ENCODE data around the gene CLEC3A.
"Not testable (repeated sequence)": the region's sequence is repeated elsewhere in the genome, so short reads cannot be mapped to it uniquely, and the experiment has no call there.

The CLEC3A gene

DNA sequence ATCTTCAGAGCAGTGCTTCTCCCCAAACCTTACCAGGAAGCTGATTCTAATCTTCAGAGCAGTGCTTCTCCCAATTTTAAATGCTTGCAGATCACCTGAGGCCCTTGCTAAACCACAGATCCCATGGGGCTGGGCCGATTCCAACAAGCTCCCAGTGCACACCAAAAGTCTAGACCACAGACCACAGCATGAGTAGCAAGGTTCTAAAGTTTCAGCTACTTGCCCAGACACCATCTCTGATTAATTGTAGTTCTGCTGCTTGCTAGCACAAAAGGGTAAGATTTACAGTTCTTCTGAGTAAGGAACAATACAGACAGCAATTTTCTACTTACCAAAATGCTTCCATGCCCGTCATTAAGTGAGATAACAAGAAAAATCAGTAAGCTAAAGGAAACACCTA is 12.2 kb downstream of the CLEC3A start:
- no peak for DNase-seq

DNA sequence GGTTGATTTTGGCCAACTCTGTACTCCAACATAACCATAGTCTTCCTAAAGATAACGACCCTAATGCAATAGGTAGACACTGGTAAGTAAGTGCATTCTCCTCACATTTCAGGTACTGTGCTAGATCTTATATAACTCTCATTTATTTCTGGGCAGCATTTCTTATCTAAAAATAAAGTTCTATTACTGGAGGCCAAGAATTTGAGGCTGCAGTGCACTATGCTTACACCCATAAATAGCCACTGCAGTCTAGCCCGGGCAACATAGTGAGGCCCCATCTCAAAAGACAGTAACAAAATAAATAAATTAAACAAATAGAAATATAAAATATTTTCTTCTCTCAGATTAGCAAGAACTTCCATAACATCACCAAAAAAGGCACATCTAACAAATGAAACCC is 12.7 kb downstream of the CLEC3A start:
- no peak for DNase-seq

DNA sequence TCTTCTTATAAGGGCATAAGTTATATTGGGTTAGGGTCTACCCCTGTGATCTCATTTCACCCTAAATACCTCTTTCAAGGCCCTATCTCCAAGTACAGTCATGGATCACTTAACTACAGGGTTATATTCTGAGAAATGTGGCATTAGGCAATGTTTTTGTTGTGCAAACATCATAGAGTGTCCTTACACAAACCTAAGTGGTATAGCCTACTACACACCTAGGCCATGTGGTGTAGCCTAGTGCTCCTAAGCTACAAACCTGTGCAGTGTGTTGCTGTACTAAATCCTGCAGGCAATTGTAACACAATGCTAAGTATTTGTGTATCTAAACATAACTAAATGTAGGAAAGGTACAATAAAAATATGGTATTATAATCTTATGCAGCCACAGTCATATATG is 18.0 kb downstream of the CLEC3A start:
- no peak for DNase-seq

DNA sequence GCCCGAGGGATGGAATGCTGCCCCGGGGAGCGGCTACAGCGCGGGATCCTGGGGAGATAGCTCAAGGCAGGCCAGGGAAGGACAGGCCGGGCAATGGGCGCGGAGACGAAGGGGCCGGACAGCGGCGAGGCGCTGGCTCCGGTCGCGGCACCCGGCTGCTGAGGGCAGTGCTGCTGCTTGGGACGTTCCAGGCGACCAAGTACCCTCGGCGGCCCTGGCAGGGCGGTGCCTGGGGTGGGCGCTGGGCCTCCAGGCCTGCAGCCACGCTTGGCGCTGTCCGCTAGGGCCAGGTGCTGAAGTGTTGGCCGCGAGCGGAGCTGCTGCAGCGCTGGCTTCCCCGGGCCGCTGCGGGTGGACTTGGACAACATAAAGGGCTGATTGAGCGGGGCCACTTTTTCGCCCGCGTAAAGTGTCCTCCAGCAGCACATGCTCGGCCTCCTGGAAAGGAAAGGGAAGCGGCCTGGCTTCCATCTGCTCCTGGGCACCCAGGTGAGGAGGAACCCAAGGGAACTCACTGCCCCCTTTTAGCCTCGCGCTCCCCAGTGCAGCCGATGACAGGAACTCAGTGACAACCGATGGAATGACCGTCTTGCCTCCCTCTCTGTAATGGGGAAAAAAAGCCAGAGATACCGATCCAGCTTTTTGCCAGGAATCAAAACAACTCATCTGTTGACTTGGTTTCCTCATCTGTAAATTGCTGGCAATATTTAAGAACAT is 23.7 kb downstream of the CLEC3A start:
- DNase-seq: no peak

DNA sequence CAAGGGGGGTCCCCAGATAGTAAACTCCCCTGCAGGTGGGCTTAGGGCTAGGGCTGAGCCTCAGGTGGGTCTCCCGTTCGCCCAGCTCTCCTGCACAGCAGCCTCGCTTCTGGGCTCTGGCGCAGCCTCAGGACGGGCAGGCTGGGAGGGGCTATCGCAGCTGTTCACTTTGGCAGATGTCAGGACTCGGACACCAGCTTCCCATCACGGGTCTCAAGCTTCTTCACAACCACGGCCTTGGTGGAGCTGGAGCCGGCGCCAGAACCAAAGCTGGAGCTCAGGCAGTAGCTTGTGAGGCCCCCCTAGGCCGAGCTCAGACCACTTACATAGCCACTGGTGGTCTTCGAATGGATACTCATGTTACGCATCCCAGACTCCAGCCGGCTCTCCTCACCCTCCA is 26.0 kb downstream of the CLEC3A start:
- DNase-seq: no peak

DNA sequence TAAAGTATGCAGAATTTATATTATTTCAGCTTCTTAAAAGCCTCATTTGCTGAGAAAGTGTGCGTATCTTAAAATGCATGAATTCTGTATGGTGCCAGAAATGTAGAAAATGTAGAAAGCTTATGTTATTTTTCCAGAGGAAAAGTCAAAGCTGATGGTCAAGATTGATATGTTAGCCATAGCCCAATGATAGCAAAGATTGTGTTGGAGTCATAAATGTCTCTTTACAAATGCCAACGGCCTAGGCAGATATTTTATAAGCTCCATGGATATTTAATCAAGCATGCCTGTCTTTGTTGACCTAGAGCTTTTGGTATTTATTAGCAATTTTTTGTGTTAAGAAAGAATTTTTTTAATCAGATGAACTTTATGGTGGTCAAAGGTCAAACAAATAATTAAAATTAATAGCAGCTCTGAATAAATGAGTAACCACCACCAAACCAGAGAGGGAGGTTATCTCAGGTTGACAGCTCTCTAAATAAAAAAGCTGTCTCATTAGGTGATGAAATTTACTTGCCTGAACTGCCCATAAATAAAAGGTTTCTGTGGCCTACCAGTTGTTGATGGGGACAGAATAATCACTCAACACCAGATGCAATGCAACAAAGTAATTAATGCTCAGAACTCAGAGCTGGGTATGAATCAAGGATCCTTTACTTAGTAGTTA is 28.5 kb downstream of the CLEC3A start:
- DNase-seq: no peak

DNA sequence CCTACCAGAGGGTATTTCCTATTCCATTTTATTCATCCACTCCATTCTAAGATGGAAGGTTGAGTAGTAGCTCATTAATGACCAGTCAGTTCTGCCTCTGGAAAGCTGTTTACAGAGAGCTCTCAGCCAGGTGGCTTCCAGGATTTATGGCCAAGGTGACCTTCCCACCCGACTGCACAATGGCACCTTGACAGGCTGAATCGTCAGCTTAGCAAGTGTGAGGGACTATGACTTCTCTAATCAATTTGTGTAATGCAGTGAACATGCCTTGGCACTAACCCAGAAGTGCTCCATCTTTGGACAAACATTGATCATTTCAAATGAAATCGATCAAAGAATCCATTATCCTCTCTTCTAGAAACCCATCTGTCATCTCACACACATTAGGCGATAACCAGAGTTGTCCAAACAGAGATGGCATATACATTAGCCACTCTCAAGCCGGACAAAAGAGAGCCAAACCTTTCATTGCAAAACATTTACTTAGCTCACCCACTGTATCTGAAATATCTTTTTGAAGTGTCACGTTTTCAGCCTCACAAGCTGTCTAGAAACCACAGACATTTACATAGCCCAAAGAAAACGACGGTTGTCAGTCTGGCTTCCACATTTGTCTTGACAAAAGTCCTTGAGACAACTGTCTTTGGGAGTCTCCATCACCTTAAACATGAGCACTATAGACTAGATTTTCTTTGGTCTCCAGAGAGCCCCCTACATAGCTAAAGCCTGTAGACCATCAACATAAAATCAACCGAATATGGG is 35.6 kb downstream of the CLEC3A start:
- DNase-seq: peak; percentile 92

DNA sequence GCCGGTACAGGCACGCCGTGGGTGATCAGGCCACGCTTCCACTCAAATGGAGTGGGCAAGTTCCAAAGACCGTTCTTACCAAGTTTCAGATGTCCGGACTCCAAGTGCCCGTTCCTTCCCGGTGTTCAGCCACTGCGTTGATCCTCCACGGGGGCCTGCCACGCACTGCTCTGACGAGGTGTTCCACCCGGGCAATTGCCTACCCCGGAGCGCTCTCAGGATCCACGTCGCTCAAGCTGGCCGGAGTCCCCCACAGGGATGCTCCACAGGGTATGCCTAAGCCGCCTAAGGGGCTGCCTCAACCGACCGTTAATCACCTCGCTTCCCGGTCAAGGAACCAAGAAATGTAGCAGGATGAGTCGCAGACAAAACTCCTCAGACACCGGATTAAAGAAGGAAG is 37.5 kb downstream of the CLEC3A start:
- DNase-seq: not testable (repeated sequence)

DNA sequence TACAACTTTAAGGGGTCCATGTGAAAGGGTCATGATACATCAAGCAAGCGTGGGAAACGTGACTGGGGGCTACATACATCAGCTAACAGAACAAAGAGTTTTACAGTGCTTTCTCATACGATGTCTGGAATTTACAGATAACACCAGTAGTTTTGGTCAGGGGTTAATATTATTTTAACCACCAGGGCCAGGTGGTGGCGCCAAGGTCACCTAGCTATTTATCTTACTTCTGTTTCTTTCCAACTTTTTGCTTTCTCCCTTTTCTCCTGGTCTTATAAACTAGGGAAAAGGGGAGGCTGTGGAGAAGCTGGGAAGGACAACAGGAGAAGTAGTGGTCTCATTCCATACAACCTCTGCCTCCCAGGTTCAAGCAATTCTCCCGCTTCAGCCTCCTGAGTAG is 37.9 kb downstream of the CLEC3A start:
- no peak for DNase-seq

DNA sequence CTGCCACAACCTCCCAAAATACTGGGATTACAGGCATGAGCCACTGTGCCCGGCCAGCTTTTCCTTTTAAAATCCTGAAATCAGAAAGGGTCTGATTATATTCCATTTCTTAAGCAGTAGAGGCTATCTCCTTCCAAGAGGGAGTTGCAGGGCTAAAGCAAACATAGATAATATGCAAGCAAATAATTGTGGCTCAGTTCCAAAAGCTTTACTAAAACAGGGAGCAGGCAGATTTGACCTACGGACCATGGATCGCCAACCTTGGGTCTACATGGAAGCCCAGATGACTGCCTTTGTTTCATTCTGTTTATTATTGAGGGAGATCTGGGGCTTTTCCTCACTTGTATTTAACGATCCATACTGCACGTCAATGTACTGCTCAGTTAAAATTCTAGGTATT is 38.5 kb downstream of the CLEC3A start:
- no peak for DNase-seq

DNA sequence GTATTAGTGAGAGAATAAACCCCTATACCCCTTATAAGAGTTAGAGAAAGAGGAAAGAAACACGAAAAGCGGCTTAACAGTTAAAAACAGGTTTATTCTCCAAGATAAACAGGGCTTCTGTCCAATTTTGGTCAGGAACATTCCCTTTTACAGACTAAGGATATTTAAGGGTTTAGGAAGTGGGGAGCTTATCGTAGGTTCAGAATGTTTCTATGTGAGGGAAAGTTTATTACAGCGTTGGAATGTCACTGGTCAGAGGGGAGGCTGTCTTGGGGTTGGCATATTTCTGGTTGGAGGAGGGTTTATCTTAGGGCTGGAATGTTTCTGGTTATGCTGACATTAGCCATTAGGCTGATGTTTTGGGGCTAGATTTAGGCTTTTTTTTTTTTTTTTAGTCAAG is 43.0 kb downstream of the CLEC3A start:
- DNase-seq: no peak

DNA sequence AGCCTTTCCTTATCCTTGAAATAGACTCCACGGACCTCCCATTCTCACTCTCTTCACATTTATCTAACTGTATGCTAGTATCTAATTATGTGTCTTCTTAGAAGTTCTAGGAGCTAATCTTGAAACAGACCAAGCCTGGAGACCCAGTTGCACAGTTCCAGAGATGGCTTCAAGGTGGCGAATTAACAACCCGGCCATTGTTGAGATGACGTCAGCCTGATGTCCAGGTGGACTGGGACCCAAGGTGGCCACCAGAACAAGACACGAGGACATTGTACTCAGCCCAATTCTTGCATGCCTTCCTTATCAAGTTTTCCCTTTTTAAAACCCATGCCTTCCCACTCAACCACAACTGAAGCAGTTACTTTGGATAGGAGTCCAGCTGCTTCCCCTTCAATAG is 47.6 kb downstream of the CLEC3A start:
- no peak for DNase-seq

DNA sequence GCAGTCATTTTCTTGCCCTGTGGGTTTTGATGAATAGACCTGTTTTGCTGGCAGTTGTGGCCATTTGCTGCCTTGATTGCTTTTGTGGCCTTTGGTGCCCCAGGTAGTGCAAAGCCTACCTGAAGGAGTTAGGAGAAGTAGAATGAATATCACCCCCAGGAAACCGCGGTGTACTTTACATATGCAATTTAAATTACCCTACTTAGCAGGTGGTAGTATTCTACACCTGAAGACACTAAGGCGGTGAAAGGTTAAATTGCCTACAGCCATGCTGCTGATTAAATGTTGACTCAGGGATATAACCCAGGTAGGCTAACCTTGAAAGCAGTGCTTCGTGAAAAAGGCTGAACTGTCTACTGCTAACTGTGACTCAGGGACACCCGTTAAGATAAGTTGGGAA is 49.9 kb downstream of the CLEC3A start:
- DNase-seq: peak; percentile 6

DNA sequence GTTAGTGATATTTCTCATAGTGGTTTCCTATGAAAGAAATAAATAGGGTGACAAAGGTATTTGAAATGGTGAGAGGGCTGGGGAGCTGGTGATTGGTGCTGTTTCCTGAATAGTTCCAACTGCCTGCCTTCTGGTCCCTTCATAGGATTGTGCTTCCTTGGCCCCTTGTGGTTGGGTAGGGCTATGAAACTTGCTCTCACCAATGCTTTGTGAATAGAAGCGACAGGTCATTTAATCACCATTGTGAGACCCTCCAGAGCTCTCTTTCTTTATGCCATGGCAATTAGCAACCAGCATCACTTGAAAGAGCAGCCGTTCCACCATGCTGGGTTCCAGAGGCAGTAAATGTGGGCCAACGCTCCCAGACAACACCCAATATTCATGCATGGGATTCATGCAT is 53.5 kb downstream of the CLEC3A start:
- no peak for DNase-seq

DNA sequence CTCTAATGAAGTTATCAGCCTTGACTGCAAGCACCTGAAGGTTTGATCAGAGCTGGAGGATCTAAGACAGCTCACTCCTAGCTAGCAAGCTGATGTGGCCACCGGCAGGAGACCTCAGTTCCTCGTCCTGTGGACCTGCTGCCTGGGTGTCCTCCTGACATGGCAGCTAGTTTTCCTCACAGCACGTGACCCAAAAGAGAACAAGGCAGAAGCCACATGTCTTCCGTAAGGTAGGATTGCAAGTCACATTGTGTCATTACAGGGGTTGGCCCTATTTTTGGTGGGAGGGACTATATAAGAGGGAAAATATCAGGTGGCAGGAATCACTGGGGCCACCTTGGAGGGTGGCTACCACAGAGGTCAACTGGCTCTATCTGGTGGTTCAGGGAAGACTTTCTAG is 59.0 kb downstream of the CLEC3A start:
- no peak for DNase-seq
